MM.1S (cell line): ENCODE measurements around the gene NF2.

Source experiments
- DNase-seq: peaks from one replicate; pipeline ENCODE4 v3.0.0-alpha.2; 2015
- H2AFZ ChIP-seq: fragments of 300-600 bp; sonication (generic); 2 replicates; pipeline ENCODE4 v1.6.0; 2016; ENCODE audit warnings: antibody characterized with exemption, low read length
- H3F3A ChIP-seq: fragments of 300-600 bp; sonication (generic); 2 replicates; pipeline ENCODE4 v1.6.1; 2016; ENCODE audit warnings: mild to moderate bottlenecking, antibody characterized with exemption, low read length, moderate library complexity, mixed read lengths; ENCODE audit not compliant: insufficient read depth
- H3K27ac ChIP-seq: fragments of 300-600 bp; sonication (generic); 2 replicates; pipeline ENCODE4 v1.5.1; 2016; ENCODE audit warnings: mild to moderate bottlenecking, low read length
- H3K27me3 ChIP-seq: fragments of 300-600 bp; sonication (generic); replicated peaks from 2 replicates; pipeline ENCODE4 v1.6.0; 2016; ENCODE audit warnings: low read length; ENCODE audit not compliant: insufficient read depth
- H3K36me3 ChIP-seq: fragments of 300-600 bp; sonication (generic); replicated peaks from 2 replicates; pipeline ENCODE4 v1.6.1; 2016; ENCODE audit warnings: mild to moderate bottlenecking, low read length, mixed read lengths; ENCODE audit not compliant: insufficient read depth
- H3K4me1 ChIP-seq: fragments of 300-600 bp; sonication (generic); 2 replicates; pipeline ENCODE4 v1.6.1; 2016; ENCODE audit warnings: low read length, mixed read lengths
- H3K4me2 ChIP-seq: fragments of 300-600 bp; sonication (generic); 2 replicates; pipeline ENCODE4 v1.6.0; 2016; ENCODE audit warnings: low read depth, low read length
- H3K4me3 ChIP-seq: fragments of 300-600 bp; sonication (generic); 2 replicates; pipeline ENCODE4 v1.5.1; 2016; ENCODE audit warnings: low read length, mixed read lengths
- H3K79me2 ChIP-seq: fragments of 300-600 bp; sonication (generic); 2 replicates; pipeline ENCODE4 v1.6.1; 2016; ENCODE audit warnings: mixed run types, low read length, mixed read lengths
- H3K9ac ChIP-seq: fragments of 300-600 bp; sonication (generic); 2 replicates; pipeline ENCODE4 v1.6.1; 2016; ENCODE audit warnings: low read length, mixed read lengths
- H3K9me2 ChIP-seq: fragments of 300-600 bp; sonication (generic); replicated peaks from 2 replicates; pipeline ENCODE4 v1.6.1; 2016; ENCODE audit warnings: mild to moderate bottlenecking, low read length, mixed read lengths; ENCODE audit not compliant: insufficient read depth
- H3K9me3 ChIP-seq: fragments of 300-600 bp; sonication (generic); replicated peaks from 2 replicates; pipeline ENCODE4 v1.6.1; 2016; ENCODE audit warnings: mild to moderate bottlenecking, low read length, mixed read lengths; ENCODE audit not compliant: insufficient read depth
- H4K20me1 ChIP-seq: fragments of 300-600 bp; sonication (generic); 2 replicates; pipeline ENCODE4 v1.6.1; 2016; ENCODE audit warnings: mild to moderate bottlenecking, low read length, moderate library complexity, mixed read lengths; ENCODE audit not compliant: insufficient read depth
- EZH2 ChIP-seq: fragments of 300-600 bp; sonication (generic); optimal IDR thresholded peaks from 2 replicates; pipeline ENCODE3; 2017; ENCODE audit warnings: low read depth, mild to moderate bottlenecking, antibody characterized with exemption, low read length, mixed read lengths
- EZH2phosphoT487 ChIP-seq: fragments of 300-600 bp; sonication (generic); IDR thresholded peaks from 2 replicates; pipeline ENCODE4 v1.6.1; 2018; ENCODE audit warnings: antibody characterized with exemption, low read length
- TF ChIP-seq, protein P1 (sequence below): fragments of 300-600 bp; sonication (generic); IDR thresholded peaks from 2 replicates; pipeline ENCODE4 v1.5.1; 2016; ENCODE audit warnings: antibody characterized with exemption, low read length, mixed read lengths

The NF2 gene

DNA sequence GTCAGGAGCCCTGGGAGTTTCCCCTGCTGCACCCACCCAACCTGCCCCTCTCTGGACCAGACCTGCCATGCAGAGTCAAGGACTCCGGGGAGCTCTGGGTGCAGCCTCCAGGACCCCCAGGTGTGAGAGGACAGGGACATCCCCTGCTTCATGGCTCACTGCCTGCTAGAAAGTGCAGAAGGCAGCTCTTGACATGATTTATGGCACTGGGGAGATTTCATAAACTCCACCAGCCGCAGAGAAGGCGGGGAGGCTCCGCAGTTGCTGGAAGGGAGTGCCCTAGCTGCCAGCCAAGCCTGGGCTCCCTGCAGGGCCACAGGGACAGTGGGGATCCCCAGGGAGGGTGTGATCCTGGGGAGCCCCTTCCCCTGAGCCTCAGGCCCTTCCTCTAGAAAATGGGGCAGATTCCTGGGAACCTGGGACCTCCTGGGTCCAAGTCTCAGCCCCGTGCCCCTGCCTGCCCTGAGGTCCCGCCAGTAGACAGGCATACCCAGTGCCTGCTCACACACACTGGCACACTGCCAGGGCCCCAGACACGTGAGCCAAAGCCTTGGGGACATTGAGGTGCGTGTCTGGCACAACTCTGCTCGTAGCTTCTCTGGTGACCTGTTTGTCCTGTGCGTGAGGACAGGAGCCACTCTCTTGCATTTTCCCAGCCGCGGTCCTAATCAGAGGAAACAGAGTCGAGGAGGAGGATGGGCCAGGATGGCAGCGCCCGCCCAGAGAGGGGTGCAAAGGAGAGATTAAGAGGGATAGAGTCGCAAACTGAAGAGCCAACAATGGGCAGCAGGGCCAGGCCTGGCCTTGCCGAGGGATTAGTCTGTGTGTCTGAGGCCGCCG, 130.1 kb downstream of the NF2 start:
- Histone ChIP-seq H3K79me2 (no peaks in the 10 kb centered on the region), H3K4me2 (no peak overlapping the region), H3K9me2 (no peaks in the 10 kb centered on the region), H3K4me1 (no peaks in the 10 kb centered on the region), H3K9ac (no peak overlapping the region), H3F3A (no peaks in the 10 kb centered on the region), H3K36me3 (no peaks in the 10 kb centered on the region), H3K4me3 (no peak overlapping the region), H3K27me3 (no peaks in the 10 kb centered on the region), H4K20me1 (no peaks in the 10 kb centered on the region), H3K9me3 (no peaks in the 10 kb centered on the region), H2AFZ (no peak overlapping the region), H3K27ac (no peak overlapping the region)
- DNase-seq, result no peak
- no peak for TF ChIP-seq EZH2
- TF ChIP-seq, protein P1, sequence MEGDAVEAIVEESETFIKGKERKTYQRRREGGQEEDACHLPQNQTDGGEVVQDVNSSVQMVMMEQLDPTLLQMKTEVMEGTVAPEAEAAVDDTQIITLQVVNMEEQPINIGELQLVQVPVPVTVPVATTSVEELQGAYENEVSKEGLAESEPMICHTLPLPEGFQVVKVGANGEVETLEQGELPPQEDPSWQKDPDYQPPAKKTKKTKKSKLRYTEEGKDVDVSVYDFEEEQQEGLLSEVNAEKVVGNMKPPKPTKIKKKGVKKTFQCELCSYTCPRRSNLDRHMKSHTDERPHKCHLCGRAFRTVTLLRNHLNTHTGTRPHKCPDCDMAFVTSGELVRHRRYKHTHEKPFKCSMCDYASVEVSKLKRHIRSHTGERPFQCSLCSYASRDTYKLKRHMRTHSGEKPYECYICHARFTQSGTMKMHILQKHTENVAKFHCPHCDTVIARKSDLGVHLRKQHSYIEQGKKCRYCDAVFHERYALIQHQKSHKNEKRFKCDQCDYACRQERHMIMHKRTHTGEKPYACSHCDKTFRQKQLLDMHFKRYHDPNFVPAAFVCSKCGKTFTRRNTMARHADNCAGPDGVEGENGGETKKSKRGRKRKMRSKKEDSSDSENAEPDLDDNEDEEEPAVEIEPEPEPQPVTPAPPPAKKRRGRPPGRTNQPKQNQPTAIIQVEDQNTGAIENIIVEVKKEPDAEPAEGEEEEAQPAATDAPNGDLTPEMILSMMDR, result no peak
- TF ChIP-seq EZH2phosphoT487, result no peak

GRCh38 chr22:29734406-29734805, 131.0 kb downstream of the NF2 start:
- no peaks in the 10 kb centered on the region for H3K9me3 ChIP-seq
- H3K9me2 ChIP-seq, result no peaks in the 10 kb centered on the region
- no peak for DNase-seq
- no peaks in the 10 kb centered on the region for H4K20me1 ChIP-seq
- H3K79me2 ChIP-seq, result no peaks in the 10 kb centered on the region
- no peaks in the 10 kb centered on the region for H3K36me3 ChIP-seq
- H2AFZ ChIP-seq, result no peak overlapping the region
- H3K4me2 ChIP-seq, result no peak overlapping the region
- TF ChIP-seq, protein P1, result no peak
- TF ChIP-seq EZH2phosphoT487, result no peak
- TF ChIP-seq EZH2, result no peak
- no peak overlapping the region for H3K4me3 ChIP-seq
- no peak overlapping the region for H3K27ac ChIP-seq
- no peaks in the 10 kb centered on the region for H3K4me1 ChIP-seq
- H3K27me3 ChIP-seq, result no peaks in the 10 kb centered on the region
- H3F3A ChIP-seq, result no peaks in the 10 kb centered on the region
- H3K9ac ChIP-seq, result no peak overlapping the region

- H3K27me3 ChIP-seq, result no peaks in the 10 kb centered on the region
- no peak overlapping the region for H3K4me3 ChIP-seq
- no peaks in the 10 kb centered on the region for H3K9me2 ChIP-seq
- TF ChIP-seq EZH2 (no peak), EZH2phosphoT487 (no peak)
- TF ChIP-seq, protein P1, result no peak
- no peaks in the 10 kb centered on the region for H3K4me1 ChIP-seq
- DNase-seq, result no peak
- no peaks in the 10 kb centered on the region for H4K20me1 ChIP-seq
- H3K4me2 ChIP-seq, result no peak overlapping the region
- H3K27ac ChIP-seq, result no peak overlapping the region
- H3K79me2 ChIP-seq, result no peaks in the 10 kb centered on the region
- no peaks in the 10 kb centered on the region for H3F3A ChIP-seq
- no peaks in the 10 kb centered on the region for H3K9me3 ChIP-seq
- H3K9ac ChIP-seq, result no peak overlapping the region
- H3K36me3 ChIP-seq, result no peaks in the 10 kb centered on the region
- no peak overlapping the region for H2AFZ ChIP-seq
These were observed 131.4 kb downstream of the NF2 start for GRCh38 chr22:29734838-29735237.
